Measurements from ENCODE around the gene PER3.

Gene PER3

DNA sequence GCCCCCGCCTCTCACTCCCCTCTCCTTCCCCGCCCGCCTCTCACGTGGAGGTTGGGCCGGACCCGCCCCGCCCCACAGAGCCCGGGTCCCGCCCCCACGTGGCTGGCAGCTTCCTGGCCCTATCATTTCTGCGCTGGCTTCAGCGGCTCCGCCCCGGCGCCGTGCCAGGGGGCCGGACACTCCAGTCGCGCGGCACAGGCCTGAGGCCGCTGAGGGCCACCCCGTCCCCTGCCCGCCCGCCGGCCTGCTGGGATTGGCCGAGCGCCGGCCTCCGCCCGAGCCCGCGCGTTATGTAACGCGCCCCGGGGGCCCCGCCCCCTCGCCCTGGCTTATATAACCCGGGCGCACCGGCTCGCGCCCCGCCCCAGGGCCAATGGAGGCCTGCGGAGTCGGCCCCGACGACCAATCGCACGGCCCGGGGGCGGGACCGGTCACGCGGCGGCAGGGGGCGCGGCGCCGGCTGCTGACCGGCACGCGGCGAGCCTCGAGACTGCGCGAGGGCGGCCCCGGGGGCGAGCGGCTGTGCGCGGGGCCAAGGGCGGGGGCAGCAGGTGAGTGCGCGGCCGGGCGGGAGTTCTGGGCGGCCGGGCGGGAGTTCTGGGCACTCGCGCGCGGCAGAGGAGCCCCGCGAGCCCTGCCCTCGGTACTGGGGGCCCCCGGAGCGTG is at the start of gene PER3:
Gene PER3 (plus strand): TSS at position 466 of the 666 bp plus-strand sequence. CDS start 587 bp downstream, outside the sequence.
- no peak within 1 kb of the TSS for H3K27ac ChIP-seq (ENCODE audit: low read length)
- TF ChIP-seq EZH2phosphoT487 (IDR thresholded peaks at IDR 0.05; ENCODE audit: low read length) (no peak), EZH2 (optimal IDR thresholded peaks at IDR 0.05; ENCODE audit: low read depth, low read length) (no peak), CTCF (IDR thresholded peaks at IDR 0.05; ENCODE audit: low read length) (no peak)
- peaks cover 9% of the 10 kb centered on the region; the same call in 1 of the 2 replicates for H3K4me1 ChIP-seq (ENCODE audit: low read length)
- H4K20me1 ChIP-seq (ENCODE audit: insufficient read depth, low read length): no peaks in the 10 kb centered on the region
- peak; percentile 83 for DNase-seq
- peak within 1 kb of the TSS; percentile 49 for H3K4me3 ChIP-seq (ENCODE audit: low read length)
- H3K9ac ChIP-seq (ENCODE audit: low read length): no peak within 1 kb of the TSS
- peak within 1 kb of the TSS; percentile 74 for H3K4me2 ChIP-seq (ENCODE audit: low read depth, low read length)
- H3K27me3 ChIP-seq (replicated peaks; ENCODE audit: insufficient read depth, low read length): no peaks in the 10 kb centered on the region
- no peaks in the 10 kb centered on the region for H3K79me2 ChIP-seq (ENCODE audit: low read length)
- H3K36me3 ChIP-seq (replicated peaks; ENCODE audit: insufficient read depth, low read length): no peaks in the 10 kb centered on the region
- H2AFZ ChIP-seq (ENCODE audit: low read length): 0 out of 2 replicates have a peak within 1 kb of the TSS, but pooled peaks have one; percentile 45
- peaks cover 8% of the 10 kb centered on the region; the same call in 1 of the 2 replicates for H3F3A ChIP-seq (ENCODE audit: insufficient read depth, low read length)
- H3K9me2 ChIP-seq (replicated peaks; ENCODE audit: insufficient read depth, low read length): no peaks in the 10 kb centered on the region
- H3K9me3 ChIP-seq (replicated peaks; ENCODE audit: insufficient read depth, low read length): no peaks in the 10 kb centered on the region

- Histone ChIP-seq H3F3A (ENCODE audit: insufficient read depth, low read length) (no peaks in the 10 kb centered on the region), H2AFZ (ENCODE audit: low read length) (no peak overlapping the region), H3K9ac (ENCODE audit: low read length) (no peak overlapping the region), H3K9me2 (replicated peaks; ENCODE audit: insufficient read depth, low read length) (no peaks in the 10 kb centered on the region), H3K4me3 (ENCODE audit: low read length) (no peak overlapping the region), H3K27ac (ENCODE audit: low read length) (no peak overlapping the region), H3K9me3 (replicated peaks; ENCODE audit: insufficient read depth, low read length) (no peaks in the 10 kb centered on the region), H3K36me3 (replicated peaks; ENCODE audit: insufficient read depth, low read length) (no peaks in the 10 kb centered on the region), H3K27me3 (replicated peaks; ENCODE audit: insufficient read depth, low read length) (peaks cover 98% of the 10 kb centered on the region), H4K20me1 (ENCODE audit: insufficient read depth, low read length) (no peaks in the 10 kb centered on the region), H3K4me2 (ENCODE audit: low read depth, low read length) (no peak overlapping the region), H3K4me1 (ENCODE audit: low read length) (no peaks in the 10 kb centered on the region), H3K79me2 (ENCODE audit: low read length) (no peaks in the 10 kb centered on the region)
- DNase-seq: no peak
- TF ChIP-seq EZH2phosphoT487 (IDR thresholded peaks at IDR 0.05; ENCODE audit: low read length) (no peak), EZH2 (optimal IDR thresholded peaks at IDR 0.05; ENCODE audit: low read depth, low read length) (no peak), CTCF (IDR thresholded peaks at IDR 0.05; ENCODE audit: low read length) (no peak)
These were observed 46.0 kb upstream of the PER3 start for GRCh38 chr1:7738044-7738443.

DNA sequence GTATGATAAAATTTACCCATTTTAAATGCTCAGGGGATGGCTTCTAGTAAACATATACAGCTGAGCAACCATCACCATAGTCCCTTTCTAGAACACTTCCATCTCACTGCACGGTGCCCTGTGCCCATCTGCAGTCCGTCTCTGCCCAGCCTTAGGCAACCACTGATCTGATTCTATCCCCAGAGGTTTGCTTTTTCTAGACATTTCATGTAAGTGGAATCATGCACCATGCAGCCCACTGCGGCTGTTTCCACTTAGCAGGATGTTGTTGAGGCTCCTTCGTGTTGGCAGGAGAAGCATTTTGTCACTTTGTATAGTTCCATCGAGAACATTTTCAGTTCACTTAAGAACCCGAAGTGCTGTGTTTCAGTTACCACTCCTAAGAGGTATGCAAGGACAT is 40.7 kb upstream of the PER3 start:
- Histone ChIP-seq H3K9me3 (replicated peaks; ENCODE audit: insufficient read depth, low read length) (no peaks in the 10 kb centered on the region), H3K36me3 (replicated peaks; ENCODE audit: insufficient read depth, low read length) (no peaks in the 10 kb centered on the region), H3K4me3 (ENCODE audit: low read length) (no peak overlapping the region), H3F3A (ENCODE audit: insufficient read depth, low read length) (no peaks in the 10 kb centered on the region), H3K79me2 (ENCODE audit: low read length) (no peaks in the 10 kb centered on the region), H3K27me3 (replicated peaks; ENCODE audit: insufficient read depth, low read length) (peaks cover 93% of the 10 kb centered on the region), H2AFZ (ENCODE audit: low read length) (no peak overlapping the region), H3K9ac (ENCODE audit: low read length) (no peak overlapping the region), H3K27ac (ENCODE audit: low read length) (no peak overlapping the region), H3K4me1 (ENCODE audit: low read length) (no peaks in the 10 kb centered on the region), H4K20me1 (ENCODE audit: insufficient read depth, low read length) (no peaks in the 10 kb centered on the region), H3K4me2 (ENCODE audit: low read depth, low read length) (no peak overlapping the region), H3K9me2 (replicated peaks; ENCODE audit: insufficient read depth, low read length) (no peaks in the 10 kb centered on the region)
- DNase-seq: no peak
- TF ChIP-seq CTCF (IDR thresholded peaks at IDR 0.05; ENCODE audit: low read length) (no peak), EZH2 (optimal IDR thresholded peaks at IDR 0.05; ENCODE audit: low read depth, low read length) (no peak), EZH2phosphoT487 (IDR thresholded peaks at IDR 0.05; ENCODE audit: low read length) (no peak)

Data from MM.1S (cell line).